HEK293 (cell line): Measurements from ENCODE around the gene UACA.

Source experiments
- GLI2 ChIP-seq: fragments of 450-650 bp; formaldehyde crosslinking; IDR thresholded peaks from 2 replicates; pipeline ENCODE4; 2017; ENCODE audit warnings: missing biosample characterization, missing genetic modification characterization, low read depth, borderline replicate concordance
- GLIS2 ChIP-seq: fragments of 450-650 bp; formaldehyde crosslinking; IDR thresholded peaks from 2 replicates; pipeline ENCODE4 v1.5.1; 2016; ENCODE audit warnings: missing biosample characterization, missing genetic modification characterization
- HOXC10 ChIP-seq: sonication (generic); formaldehyde crosslinking; IDR thresholded peaks from 2 replicates; pipeline ENCODE4 v1.8.1; 2023; ENCODE audit warnings: mild to moderate bottlenecking, missing genetic modification reagents
- IKZF3 ChIP-seq: fragments of 450-650 bp; IDR thresholded peaks from 2 replicates; pipeline ENCODE4 v1.5.0; 2018; ENCODE audit warnings: missing biosample characterization, mild to moderate bottlenecking, missing genetic modification characterization, moderate library complexity
- KLF16 ChIP-seq: fragments of 450-650 bp; formaldehyde crosslinking; IDR thresholded peaks from 2 replicates; pipeline ENCODE4 v1.5.1; 2017; ENCODE audit warnings: missing biosample characterization, missing genetic modification characterization
- PRDM1 ChIP-seq: fragments of 450-650 bp; formaldehyde crosslinking; IDR thresholded peaks from 2 replicates; pipeline ENCODE4; 2016; ENCODE audit warnings: missing biosample characterization, missing genetic modification characterization
- TRIM28 ChIP-seq: IDR thresholded peaks from 2 replicates; pipeline ENCODE4 v1.6.1; 2011; ENCODE audit warnings: low read length, control low read depth, borderline replicate concordance
- ZBTB21 ChIP-seq: fragments of 450-650 bp; formaldehyde crosslinking; IDR thresholded peaks from 2 replicates; pipeline ENCODE4 v1.5.1; 2017; ENCODE audit warnings: missing biosample characterization, missing genetic modification characterization
- ZBTB44 ChIP-seq: fragments of 450-650 bp; IDR thresholded peaks from 2 replicates; pipeline ENCODE4 v1.5.1; 2018; ENCODE audit warnings: missing biosample characterization, mild to moderate bottlenecking, missing genetic modification characterization
- ZBTB7A ChIP-seq: fragments of 450-650 bp; formaldehyde crosslinking; IDR thresholded peaks from 2 replicates; pipeline ENCODE4 v1.5.1; 2016; ENCODE audit warnings: low read depth, missing biosample characterization, missing genetic modification characterization
- ZNF10 ChIP-seq: fragments of 450-650 bp; formaldehyde crosslinking; IDR thresholded peaks from 2 replicates; pipeline ENCODE4 v1.5.1; 2017; ENCODE audit warnings: missing biosample characterization, missing genetic modification characterization
- ZNF121 ChIP-seq: fragments of 450-650 bp; formaldehyde crosslinking; IDR thresholded peaks from 2 replicates; pipeline ENCODE4 v1.5.1; 2016; ENCODE audit warnings: missing biosample characterization, missing genetic modification characterization
- ZNF155 ChIP-seq: fragments of 450-650 bp; formaldehyde crosslinking; IDR thresholded peaks from 2 replicates; pipeline ENCODE4 v1.5.1; 2016; ENCODE audit warnings: missing biosample characterization, missing genetic modification characterization
- ZNF2 ChIP-seq: fragments of 450-650 bp; formaldehyde crosslinking; IDR thresholded peaks from 2 replicates; pipeline ENCODE4 v1.5.1; 2016; ENCODE audit warnings: missing biosample characterization, missing genetic modification characterization
- ZNF266 ChIP-seq: fragments of 450-650 bp; formaldehyde crosslinking; IDR thresholded peaks from 2 replicates; pipeline ENCODE4 v1.5.1; 2016; ENCODE audit warnings: missing biosample characterization, missing genetic modification characterization, low read depth
- ZNF274 ChIP-seq, 2 experiments: fragments of 200-500 bp in 1 of 2; fragments of 450-650 bp in 1 of 2; sonication (Bioruptor generic) in 1 of 2; formaldehyde crosslinking in 1 of 2; IDR thresholded peaks; 2 replicates each; pipeline versions ENCODE4 v1.5.1 to v1.6.1; 2014 to 2016; ENCODE audit warnings: borderline replicate concordance in 1 of 2, inconsistent platforms in 1 of 2, low read length in 1 of 2, missing biosample characterization in 1 of 2, missing genetic modification characterization in 1 of 2
- ZNF292 ChIP-seq: fragments of 450-650 bp; formaldehyde crosslinking; IDR thresholded peaks from 2 replicates; pipeline ENCODE4 v1.5.1; 2016; ENCODE audit warnings: low read depth, missing biosample characterization, missing genetic modification characterization, borderline replicate concordance
- ZNF341 ChIP-seq: fragments of 450-650 bp; formaldehyde crosslinking; IDR thresholded peaks from 2 replicates; pipeline ENCODE4; 2016; ENCODE audit warnings: low read depth, missing biosample characterization, missing genetic modification characterization
- ZNF473 ChIP-seq: fragments of 450-650 bp; formaldehyde crosslinking; IDR thresholded peaks from 2 replicates; pipeline ENCODE4 v1.5.1; 2017; ENCODE audit warnings: missing biosample characterization, missing genetic modification characterization
- ZNF513 ChIP-seq: fragments of 450-650 bp; IDR thresholded peaks from 2 replicates; pipeline ENCODE4 v1.5.1; 2018; ENCODE audit warnings: missing biosample characterization, missing genetic modification characterization
- ZNF560 ChIP-seq: fragments of 450-650 bp; formaldehyde crosslinking; IDR thresholded peaks from 2 replicates; pipeline ENCODE4 v1.5.1; 2017; ENCODE audit warnings: missing biosample characterization, missing genetic modification characterization, borderline replicate concordance
- ZNF580 ChIP-seq: fragments of 450-650 bp; formaldehyde crosslinking; IDR thresholded peaks from 2 replicates; pipeline ENCODE4 v1.5.1; 2016; ENCODE audit warnings: missing biosample characterization, missing genetic modification characterization
- ZNF629 ChIP-seq: fragments of 450-650 bp; formaldehyde crosslinking; IDR thresholded peaks from 2 replicates; pipeline ENCODE4 v1.5.1; 2017; ENCODE audit warnings: missing biosample characterization, missing genetic modification characterization
- ZNF747 ChIP-seq: fragments of 450-650 bp; formaldehyde crosslinking; IDR thresholded peaks from 2 replicates; pipeline ENCODE4 v1.5.1; 2016; ENCODE audit warnings: missing biosample characterization, missing genetic modification characterization
- ZNF830 ChIP-seq: fragments of 450-650 bp; IDR thresholded peaks from 2 replicates; pipeline ENCODE4 v1.5.0; 2018; ENCODE audit warnings: missing biosample characterization, missing genetic modification characterization, low read depth, mild to moderate bottlenecking, moderate library complexity
- ZNF843 ChIP-seq: fragments of 450-650 bp; formaldehyde crosslinking; IDR thresholded peaks from 2 replicates; pipeline ENCODE4 v1.5.1; 2016; ENCODE audit warnings: missing biosample characterization, missing genetic modification characterization
- TF ChIP-seq, protein P1 (sequence below): fragments of 450-650 bp; formaldehyde crosslinking; IDR thresholded peaks from 2 replicates; pipeline ENCODE4 v1.5.1; 2016; ENCODE audit warnings: missing biosample characterization, missing genetic modification characterization
- TF ChIP-seq, protein P2 (sequence below): fragments of 450-650 bp; formaldehyde crosslinking; IDR thresholded peaks from 2 replicates; pipeline ENCODE4 v1.5.1; 2016; ENCODE audit warnings: missing biosample characterization, missing genetic modification characterization
- TF ChIP-seq, protein P3 (sequence below): fragments of 450-650 bp; formaldehyde crosslinking; IDR thresholded peaks from 2 replicates; pipeline ENCODE4 v1.5.1; 2017; ENCODE audit warnings: missing biosample characterization, missing genetic modification characterization

UACA gene

DNA sequence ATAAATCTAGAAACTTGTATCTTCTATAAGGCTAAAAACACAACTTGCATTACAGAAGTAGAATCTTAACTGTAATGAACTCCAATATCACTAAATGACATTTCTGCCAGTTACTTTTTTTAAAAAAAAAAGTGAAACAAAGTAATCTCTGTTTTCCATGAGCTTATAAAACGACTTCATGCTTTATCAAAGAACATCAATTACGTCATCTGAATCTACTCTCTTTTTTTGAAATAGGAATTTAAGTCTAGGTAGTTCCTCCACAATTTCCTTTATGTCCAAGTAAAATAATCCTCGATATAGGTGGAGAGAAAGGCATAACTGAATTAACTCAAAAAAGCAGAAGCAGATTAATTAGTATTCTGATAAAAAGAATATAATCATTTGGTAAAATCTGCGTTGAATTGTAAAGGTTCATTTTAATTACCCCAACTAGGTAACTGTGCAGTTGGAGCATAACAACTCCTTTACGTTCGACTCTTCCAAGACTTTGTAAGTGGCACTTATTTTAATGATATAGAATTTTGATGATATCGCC, 1.4 kb downstream of the UACA start (continued):
- no peak for TF ChIP-seq ZBTB7A (tag by site-specific recombination)
- no peak for TF ChIP-seq ZNF266 (tag by site-specific recombination)
- TF ChIP-seq ZNF580 (tag by site-specific recombination): no peak
- TF ChIP-seq ZNF830 (tag by site-specific recombination): no peak
- peak; percentile 16; the same call in 1 of the 2 replicates for TF ChIP-seq KLF16 (tag by site-specific recombination)
- TF ChIP-seq, protein P1, sequence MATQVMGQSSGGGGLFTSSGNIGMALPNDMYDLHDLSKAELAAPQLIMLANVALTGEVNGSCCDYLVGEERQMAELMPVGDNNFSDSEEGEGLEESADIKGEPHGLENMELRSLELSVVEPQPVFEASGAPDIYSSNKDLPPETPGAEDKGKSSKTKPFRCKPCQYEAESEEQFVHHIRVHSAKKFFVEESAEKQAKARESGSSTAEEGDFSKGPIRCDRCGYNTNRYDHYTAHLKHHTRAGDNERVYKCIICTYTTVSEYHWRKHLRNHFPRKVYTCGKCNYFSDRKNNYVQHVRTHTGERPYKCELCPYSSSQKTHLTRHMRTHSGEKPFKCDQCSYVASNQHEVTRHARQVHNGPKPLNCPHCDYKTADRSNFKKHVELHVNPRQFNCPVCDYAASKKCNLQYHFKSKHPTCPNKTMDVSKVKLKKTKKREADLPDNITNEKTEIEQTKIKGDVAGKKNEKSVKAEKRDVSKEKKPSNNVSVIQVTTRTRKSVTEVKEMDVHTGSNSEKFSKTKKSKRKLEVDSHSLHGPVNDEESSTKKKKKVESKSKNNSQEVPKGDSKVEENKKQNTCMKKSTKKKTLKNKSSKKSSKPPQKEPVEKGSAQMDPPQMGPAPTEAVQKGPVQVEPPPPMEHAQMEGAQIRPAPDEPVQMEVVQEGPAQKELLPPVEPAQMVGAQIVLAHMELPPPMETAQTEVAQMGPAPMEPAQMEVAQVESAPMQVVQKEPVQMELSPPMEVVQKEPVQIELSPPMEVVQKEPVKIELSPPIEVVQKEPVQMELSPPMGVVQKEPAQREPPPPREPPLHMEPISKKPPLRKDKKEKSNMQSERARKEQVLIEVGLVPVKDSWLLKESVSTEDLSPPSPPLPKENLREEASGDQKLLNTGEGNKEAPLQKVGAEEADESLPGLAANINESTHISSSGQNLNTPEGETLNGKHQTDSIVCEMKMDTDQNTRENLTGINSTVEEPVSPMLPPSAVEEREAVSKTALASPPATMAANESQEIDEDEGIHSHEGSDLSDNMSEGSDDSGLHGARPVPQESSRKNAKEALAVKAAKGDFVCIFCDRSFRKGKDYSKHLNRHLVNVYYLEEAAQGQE (tag by site-specific recombination): no peak
- TF ChIP-seq ZNF2 (tag by site-specific recombination): peak; percentile 12; the same call in 1 of the 2 replicates
- TF ChIP-seq PRDM1: peak; percentile 86
- TF ChIP-seq ZNF513 (tag by site-specific recombination): no peak
- no peak for TF ChIP-seq ZNF843 (tag by site-specific recombination)
- TF ChIP-seq, protein P2, sequence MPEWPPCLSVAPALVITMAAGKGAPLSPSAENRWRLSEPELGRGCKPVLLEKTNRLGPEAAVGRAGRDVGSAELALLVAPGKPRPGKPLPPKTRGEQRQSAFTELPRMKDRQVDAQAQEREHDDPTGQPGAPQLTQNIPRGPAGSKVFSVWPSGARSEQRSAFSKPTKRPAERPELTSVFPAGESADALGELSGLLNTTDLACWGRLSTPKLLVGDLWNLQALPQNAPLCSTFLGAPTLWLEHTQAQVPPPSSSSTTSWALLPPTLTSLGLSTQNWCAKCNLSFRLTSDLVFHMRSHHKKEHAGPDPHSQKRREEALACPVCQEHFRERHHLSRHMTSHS (tag by site-specific recombination): no peak
- TF ChIP-seq ZNF292 (tag by site-specific recombination): no peak
- no peak for TF ChIP-seq ZNF121 (tag by site-specific recombination)
- TF ChIP-seq IKZF3 (tag by site-specific recombination): no peak; the same call in 1 of the 2 replicates
- no peak for TF ChIP-seq ZNF155 (tag by site-specific recombination)
- no peak for TF ChIP-seq ZNF473
- TF ChIP-seq ZNF10 (tag by site-specific recombination): no peak
- TF ChIP-seq GLI2: no peak
- TF ChIP-seq ZNF629 (tag by site-specific recombination): peak; percentile 79
- no peak for TF ChIP-seq ZNF341
- no peak for TF ChIP-seq ZNF747 (tag by site-specific recombination)
- TF ChIP-seq ZBTB44 (tag by site-specific recombination): peak; percentile 67; the same call in 1 of the 2 replicates
- TF ChIP-seq ZBTB21: peak; percentile 73
- TF ChIP-seq, protein P3, sequence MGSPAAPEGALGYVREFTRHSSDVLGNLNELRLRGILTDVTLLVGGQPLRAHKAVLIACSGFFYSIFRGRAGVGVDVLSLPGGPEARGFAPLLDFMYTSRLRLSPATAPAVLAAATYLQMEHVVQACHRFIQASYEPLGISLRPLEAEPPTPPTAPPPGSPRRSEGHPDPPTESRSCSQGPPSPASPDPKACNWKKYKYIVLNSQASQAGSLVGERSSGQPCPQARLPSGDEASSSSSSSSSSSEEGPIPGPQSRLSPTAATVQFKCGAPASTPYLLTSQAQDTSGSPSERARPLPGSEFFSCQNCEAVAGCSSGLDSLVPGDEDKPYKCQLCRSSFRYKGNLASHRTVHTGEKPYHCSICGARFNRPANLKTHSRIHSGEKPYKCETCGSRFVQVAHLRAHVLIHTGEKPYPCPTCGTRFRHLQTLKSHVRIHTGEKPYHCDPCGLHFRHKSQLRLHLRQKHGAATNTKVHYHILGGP (tag by site-specific recombination): 0 out of 2 replicates have a peak, but pooled peaks have one; percentile 5
- no peak for TF ChIP-seq HOXC10 (CRISPR knock-in tag)
- no peak for TF ChIP-seq TRIM28
- TF ChIP-seq ZNF560: no peak
- TF ChIP-seq GLIS2 (tag by site-specific recombination): no peak
- TF ChIP-seq ZNF274 (IDR thresholded peaks at IDR 0.05; ENCODE audit: low read length): no peak
- no peak for TF ChIP-seq ZNF274 (tag by site-specific recombination; IDR thresholded peaks at IDR 0.05; ENCODE audit: borderline replicate concordance)
